Anterior cingulate cortex (tissue), 58 donors: ENCODE data around the gene R3HDM4.
"Not testable (repeated sequence)": the region's sequence is repeated elsewhere in the genome, so short reads cannot be mapped to it uniquely, and the experiment has no call there.

Experiments used
- DNase-seq, 58 donors: peaks; one replicate each; lab custom pipeline; 2025; lab: John Stamatoyannopoulos, UW

The R3HDM4 gene

DNA sequence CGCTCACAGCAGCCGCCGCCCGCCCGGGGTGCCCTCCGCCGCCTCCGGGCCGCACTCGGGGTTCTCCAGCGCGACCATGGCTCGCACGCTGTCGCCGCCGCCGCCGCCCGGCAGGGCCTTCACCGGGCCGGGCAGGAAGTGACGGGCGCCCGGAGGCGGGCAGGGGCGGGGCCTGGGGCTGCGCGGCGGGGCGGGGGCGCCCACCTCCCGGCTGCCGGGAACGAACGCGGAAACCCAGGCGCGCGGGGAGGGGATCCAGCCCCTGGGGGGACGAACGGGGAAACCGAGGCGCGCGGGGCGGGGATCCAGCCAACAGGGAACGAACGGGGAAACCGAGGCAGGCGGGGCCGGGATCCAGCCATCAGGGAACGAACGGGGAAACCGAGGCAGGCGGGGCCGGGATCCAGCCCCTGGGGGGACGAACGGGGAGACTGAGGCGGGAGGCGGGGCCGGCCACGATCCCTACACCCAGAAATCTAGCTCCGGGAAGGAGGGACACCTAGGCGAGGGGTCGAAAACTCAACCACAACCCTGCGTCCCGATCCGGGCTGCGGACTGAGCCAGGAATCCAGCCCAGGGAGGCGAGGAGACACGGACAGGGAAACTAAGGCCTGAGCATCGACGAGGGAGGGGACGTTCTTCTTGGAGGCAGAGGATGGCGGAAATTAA lies at the start of gene R3HDM4:
Gene R3HDM4, minus strand, starts transcription at position 140 of the 669 bp plus-strand sequence. Its CDS starts 62 bp downstream, at position 78.
- peak in 57 of 58 donors; percentile 5 to 86 (median 59) for DNase-seq

DNA sequence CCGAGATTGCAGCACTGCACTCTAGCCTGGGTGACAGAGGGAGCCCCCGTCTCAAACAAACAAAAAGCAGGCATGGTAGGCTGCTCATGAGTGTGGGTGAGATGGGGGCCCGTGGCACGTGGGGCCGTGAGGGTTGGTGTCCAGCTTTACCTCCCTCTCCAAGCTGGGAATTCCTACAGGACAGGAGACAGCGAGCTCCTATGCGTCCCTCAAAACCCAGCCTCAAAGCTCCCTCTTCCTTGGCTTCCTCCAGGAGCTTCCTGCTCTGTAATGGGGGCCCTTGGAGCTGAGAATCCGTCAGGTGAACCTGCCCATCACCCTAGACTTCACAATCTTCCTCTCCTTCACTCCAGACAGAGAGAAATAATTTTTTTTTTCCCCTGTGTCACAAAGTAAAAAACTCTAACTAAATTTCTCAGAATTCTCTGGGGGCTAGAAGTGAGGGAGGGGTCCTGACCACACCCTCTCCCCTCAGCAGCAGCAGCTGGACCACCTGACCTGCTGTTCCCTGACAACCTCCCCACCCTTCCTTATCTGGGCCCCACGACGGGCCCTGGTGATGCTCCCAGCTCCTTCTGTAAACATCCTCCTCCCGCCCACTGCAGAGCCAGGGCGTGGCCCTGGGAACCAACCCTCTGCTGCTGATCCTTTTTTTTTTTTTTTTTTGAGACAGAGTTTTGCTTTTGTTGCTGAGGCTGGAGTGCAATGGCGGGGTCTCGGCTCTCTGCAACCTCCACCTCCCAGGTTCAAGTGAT lies 49.0 kb upstream of the R3HDM4 start:
- DNase-seq: no peak

DNA sequence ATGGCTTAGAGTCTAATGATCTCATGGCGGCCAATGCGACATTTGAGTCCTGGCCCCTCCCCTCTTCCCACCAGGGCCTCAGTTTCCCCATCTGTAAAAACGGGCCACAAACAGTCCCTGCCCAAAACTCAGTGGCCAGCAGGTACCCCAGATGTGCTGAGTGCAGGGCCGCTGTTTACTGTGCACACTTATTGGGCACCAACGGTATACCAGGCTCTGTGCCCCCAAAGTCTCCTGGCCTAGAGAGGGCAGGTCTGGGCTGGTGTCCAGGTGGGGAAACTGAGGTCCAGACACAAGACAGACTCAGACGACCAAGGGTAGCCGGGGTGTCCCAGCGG lies 47.6 kb upstream of the R3HDM4 start:
- DNase-seq: no peak

DNA sequence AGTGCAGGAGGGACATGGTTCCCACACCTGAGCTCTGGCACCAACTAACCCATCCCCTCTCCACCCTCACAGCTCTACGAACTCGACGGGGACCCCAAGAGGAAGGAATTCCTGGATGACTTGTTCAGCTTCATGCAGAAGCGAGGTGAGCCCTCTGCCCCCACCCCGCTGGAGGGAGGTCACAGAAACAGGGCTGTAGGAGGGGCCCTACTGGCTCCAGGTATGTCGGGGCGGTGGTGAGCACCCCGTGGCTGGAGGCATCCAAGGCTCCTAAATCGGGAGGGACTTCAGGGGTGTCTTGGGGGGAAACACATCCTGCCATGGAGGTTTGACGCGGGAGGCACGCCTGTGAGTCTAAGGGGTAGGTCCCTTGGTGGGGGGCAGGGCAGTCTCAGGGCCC lies 47.0 kb upstream of the R3HDM4 start:
- DNase-seq: no peak

- peak in 19 of 58 donors; percentile 3 to 67 (median 17) for DNase-seq
Observed at GRCh38 chr19:958967-959855, 46.2 kb upstream of the R3HDM4 start.

GRCh38 chr19:957578-957977 lies 44.6 kb upstream of the R3HDM4 start:
- not testable (repeated sequence) for DNase-seq

GRCh38 chr19:956766-957440 lies 43.9 kb upstream of the R3HDM4 start:
- no peak for DNase-seq

GRCh38 chr19:955803-956765 lies 43.1 kb upstream of the R3HDM4 start:
- DNase-seq: no peak

DNA sequence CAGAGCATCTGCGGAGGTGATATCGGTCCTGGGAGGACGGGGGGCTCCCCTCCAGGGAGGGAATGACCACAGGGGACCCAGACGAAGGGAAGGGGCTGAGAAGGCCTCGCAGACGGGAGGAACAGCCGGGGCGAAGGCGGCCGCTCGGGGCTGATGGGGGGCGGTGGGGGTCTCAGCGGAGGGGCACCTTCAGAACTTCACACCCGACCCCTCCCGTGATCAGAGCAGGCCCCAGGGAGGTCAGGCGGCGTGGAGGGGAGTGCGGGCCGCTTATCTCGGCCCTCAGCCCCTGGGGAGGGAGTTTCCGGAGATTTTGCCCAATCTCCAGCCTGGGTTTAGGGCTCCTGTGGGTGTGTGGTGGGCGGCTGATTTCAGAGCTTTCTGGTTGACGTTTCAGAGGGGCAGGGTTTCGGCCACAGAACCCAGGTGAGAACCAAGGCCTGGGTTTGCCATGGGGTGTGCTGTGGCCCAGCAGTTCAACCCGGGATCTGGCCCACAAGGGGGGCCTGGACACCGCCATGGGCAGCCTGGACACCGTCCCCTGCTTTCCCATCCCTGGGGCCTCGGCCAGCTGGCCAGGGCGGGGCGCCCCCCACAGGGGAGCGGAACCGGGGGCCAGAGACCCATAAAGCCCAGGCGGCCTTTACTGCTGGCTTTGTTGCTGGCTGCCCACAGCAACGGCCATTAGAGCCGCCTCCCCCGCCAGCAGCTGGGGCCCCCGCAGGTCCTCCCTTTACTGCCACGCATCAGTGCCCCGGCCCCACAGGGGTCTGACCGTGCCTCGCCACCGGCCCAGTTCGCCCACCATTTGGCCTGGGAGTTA lies 41.9 kb upstream of the R3HDM4 start:
- no peak for DNase-seq

GRCh38 chr19:954272-954671 lies 41.3 kb upstream of the R3HDM4 start:
- DNase-seq: no peak

GRCh38 chr19:953445-954271 lies 40.6 kb upstream of the R3HDM4 start:
- DNase-seq: no peak

DNA sequence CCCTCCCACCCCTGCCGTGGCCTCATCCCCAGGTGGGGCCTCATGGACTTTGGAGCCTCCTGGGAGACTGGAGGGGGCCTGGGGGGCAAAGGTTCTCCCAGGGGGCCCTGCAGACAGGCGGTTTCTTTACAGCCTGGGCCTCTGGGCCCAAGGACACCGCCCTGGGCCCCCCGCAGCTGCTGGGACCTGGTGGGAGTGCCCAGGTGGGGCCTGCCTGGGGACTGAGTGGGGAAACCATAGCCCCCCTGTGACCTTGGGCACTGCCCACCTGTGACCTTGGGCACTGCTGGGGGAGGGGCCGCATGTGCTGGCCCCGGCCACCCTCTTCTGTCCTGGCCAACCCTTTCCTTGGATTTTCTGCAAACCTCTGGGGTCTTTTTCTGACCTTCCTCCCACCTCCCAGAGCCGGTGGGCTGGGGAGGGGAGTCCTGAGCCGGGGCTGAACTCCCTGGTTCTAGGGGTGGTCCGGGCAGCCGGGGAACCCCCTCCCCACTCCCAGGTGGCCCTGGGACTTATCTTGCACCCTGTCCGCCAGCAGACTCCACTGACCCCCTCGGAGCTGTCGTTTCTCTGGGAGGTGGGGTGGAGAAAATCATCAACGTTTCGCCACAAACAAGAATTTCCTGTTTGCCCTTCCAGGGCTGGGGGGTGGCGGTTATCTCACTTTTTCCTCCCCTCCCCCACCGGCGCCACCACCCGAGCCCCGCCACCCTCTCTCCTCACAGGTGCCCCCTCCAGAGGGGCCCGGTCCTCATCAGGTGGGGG lies 39.8 kb upstream of the R3HDM4 start:
- DNase-seq: no peak

DNA sequence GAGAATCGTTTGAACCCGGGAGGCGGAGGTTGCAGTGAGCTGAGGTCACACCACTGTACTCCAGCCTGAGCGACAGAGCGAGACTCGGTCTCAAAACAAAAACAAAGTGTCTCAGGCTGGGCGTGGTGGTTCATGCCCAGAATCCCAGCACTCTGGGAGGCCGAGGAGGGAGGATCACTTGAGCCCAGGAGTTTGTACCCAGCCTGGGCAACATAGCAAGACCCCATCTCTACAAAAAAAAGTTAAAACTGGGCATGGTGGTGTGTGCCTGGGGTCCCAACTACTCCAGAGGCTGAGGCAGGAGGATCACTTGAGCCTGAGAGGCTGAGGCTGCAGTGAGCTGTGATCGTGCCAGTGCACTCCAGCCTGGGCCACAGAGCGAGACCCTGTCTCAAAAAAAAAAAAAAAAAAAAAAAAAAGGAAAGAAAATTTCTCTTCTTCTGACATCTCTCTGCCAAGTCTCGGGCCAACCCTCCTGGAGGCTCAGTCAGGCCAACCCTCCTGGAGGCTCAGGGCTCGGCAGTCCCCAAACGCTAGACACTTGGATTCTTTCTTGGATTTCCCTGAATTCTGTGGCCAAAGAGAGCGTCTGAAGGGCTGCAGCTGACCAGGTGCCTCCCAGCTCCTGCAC lies 39.1 kb upstream of the R3HDM4 start:
- DNase-seq: no peak

- no peak for DNase-seq
Observed at GRCh38 chr19:950352-951066, 37.5 kb upstream of the R3HDM4 start.

- DNase-seq: no peak
Observed at GRCh38 chr19:948842-949496, 36.0 kb upstream of the R3HDM4 start.
